GM20431 (cell line): ENCODE measurements around the gene EPN3.

Experiments
- in situ Hi-C: fragments of 300-500 bp; cut with MseI, MboI; formaldehyde crosslinking; loops from one replicate; pipeline ENCODE4 v1.15.0; 2020; ENCODE audit warnings: low sequenced_read_pairs; ENCODE audit not compliant: unreplicated experiment

EPN3 gene

DNA sequence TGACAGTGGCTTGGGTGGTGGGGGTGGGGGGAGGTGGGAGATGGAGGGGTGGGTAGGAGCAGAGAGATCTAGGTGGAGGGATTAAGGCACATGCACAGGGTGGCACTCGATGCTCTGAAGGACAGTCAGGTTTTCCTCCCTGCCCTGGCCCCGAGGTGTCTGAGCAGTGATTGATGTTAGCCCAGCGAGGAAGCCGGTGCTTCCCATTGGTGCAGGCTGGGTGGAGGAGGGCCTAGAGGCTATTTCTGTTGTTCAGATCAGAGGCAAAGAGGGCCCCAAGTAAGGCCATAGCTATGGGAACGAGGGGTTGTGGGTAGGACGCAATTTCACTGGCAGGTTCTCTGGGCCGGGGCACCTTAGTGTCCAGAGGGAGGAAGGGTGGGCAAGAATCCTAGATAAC lies 51.1 kb downstream of the EPN3 start:
- in situ Hi-C loops, result no loop called here

- in situ Hi-C loops, result no loop called here
Measured at GRCh38 chr17:50584116-50584515, 51.6 kb downstream of the EPN3 start.

DNA sequence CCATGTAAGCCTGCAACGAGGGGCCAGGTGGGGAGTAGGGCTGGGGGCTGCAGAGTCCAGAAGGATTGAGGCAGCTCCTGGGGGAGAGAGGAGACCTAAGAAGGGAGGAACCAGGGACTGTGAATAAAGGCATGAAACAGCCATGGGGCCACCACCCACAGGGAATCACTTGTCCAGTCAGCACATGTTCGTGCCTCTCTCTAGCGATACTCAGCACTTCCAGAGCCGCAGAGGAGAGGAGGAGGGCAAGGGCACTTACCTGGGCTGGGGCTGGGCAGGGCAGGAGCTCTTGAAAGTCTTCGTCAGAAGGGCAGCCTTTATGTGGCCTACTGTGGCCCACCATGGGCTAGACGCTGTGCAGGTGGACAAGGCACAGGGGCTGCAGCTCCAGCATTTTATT lies 52.2 kb downstream of the EPN3 start:
- in situ Hi-C loops, result no loop called here

- in situ Hi-C loops, result no loop called here
Measured at GRCh38 chr17:50585346-50585745, 52.8 kb downstream of the EPN3 start.

DNA sequence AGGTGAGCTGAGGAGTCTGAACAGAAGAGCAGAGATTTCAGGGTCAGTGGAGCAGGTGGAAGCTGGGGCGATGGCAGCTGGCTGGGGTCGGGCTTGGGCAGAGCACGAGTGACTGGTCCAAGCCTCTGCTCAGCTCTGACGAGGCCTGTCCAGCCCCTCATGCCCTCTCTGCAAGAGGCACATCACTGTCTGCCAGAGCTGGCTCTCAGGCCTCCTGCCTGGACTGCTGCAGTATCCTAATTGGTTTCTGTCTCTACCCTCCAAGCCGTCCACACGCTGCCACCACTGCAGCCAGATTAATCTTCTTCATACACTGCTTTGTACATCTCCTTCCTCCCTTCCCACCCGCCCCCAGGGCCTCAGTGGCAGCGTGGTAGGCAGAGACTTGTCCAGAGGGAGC lies 53.4 kb downstream of the EPN3 start:
- in situ Hi-C loops, result no loop called here

GRCh38 chr17:50586421-50587247 lies 54.1 kb downstream of the EPN3 start:
- in situ Hi-C loops, result no loop called here

DNA sequence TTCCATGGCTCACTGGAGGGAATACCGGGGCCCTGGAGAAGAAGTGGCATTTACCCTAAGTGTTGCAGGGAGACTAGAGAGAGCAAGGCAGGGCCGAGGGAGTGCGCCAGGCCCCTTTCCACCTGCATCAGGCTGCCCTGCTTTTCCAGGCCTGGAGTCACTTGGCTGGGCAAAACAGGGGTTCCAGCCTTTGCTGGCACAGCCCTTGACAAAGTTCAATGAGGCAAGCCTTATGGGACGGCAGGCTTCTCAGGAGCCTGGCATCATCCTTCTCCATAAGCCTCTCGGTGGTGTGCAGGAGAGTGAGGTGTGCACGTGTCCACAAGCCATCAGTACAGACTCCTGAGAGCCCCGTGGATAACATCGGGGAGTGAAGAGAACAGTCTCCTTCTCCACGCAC lies 55.0 kb downstream of the EPN3 start:
- in situ Hi-C loops, result no loop called here

DNA sequence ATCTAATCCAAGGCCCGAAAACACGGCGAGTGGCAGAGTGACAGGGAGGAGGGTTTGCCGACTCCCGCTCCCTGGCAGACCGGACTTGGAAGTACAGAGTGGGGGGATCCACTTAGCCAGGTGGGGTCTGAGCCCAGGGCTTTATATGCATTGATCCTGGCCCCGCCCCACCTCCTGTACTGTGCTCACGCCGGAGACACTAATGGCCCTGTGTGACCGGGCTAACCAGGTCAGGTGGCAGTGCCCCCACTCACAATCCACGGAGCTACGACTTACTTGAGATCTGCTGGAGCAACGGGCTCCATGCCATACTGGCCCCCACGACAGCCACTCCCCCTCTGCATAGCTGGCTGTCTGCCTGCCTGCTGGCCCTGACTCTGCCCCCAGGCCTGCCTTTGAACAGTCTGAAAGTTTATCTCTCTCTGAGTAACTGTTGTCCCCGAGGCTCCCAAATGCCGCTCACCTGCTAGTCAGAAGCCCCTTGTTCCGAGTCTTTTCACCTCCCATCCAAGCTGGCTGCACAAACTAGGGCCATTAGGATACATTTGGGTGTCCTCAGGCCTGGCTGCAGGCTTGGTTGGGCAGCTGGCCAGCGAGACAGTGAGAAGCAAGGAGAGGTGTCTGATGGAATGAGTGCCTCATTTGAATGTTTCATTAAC lies 56.0 kb downstream of the EPN3 start:
- in situ Hi-C loops, result no loop called here

DNA sequence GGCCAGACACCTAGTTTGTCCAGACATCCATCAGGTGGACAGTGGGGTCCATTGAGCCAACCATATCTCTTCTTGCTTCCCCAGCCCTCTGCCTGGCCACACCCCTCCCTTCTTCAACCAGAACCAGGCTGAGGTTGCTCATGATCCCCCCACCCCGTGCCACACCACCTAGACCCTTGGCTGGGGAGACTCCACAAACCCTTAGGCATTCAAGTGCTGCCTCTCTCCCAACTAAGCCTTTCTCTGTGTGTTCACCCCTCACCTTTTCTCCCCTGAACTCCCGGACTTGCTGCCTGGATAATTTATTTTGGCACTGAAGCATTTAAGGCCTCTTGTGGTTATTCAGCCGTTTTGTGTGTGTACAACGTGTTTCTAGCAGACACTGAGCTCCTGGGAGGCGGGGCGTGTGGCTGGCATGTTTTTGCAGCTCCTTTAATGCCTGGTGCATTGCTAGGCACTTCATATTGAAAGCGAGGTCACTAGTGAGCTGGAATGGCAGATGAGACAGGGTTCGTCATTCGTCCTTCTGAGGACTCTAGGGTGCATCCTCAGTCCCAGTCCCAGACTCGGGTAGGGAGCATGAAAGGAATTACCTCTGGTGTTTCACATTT lies 56.7 kb downstream of the EPN3 start:
- in situ Hi-C loops, result no loop called here

DNA sequence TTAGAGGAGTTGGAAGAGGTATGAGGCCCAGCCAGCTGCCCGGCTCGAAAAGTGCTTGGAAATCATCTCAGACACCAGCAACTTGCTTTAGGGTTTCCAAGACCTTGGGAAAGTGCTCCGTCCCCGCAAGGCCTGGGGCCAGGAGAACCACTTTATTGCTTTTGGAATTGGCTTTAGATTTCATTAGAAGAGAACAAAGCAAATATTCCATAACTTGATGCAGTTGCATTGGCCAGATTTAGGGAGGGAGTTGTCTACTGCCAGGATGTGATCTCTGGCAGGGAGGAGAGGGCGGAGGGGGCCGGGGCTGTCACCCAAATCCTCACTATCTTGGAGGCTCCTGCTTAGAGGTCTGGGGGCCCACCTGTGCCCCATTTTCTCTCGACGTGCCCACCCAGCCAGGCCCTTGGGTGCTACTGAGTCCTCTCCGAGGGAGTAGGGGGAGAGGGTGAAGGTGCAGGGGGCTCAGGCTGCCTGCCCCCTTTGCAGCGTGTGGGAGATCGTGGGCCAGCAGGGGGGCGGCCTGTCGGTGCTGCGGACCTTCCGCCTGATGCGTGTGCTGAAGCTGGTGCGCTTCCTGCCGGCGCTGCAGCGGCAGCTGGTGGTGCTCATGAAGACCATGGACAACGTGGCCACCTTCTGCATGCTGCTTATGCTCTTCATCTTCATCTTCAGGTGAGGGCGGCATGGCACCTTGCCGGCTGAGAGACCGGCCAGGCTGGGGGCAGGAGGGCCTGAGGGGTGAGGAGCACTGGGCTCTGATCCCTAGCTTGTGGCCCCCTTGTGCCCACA lies 58.6 kb downstream of the EPN3 start:
- in situ Hi-C loops, result no loop called here

- in situ Hi-C loops, result no loop called here
Measured at GRCh38 chr17:50593321-50593720, 60.8 kb downstream of the EPN3 start.
